ENCODE measurements around the gene SLC4A1AP. TPM values are rescaled to one million over a fixed set of nuclear protein-coding genes. Genes with fewer than 3 reads are reported as not detected.

The SLC4A1AP gene
- polyA plus RNA-seq, 1 donor from 2014 or later = 47.9 TPM

- Histone ChIP-seq H3K9me3 (ENCODE audit: low read length) (no peaks in the 10 kb centered on the region), H3K9ac (ENCODE audit: low read length) (no peak overlapping the region), H3K27ac (ENCODE audit: low read length) (no peak overlapping the region), H2AFZ (ENCODE audit: low read depth, low read length) (no peak overlapping the region), H4K20me1 (ENCODE audit: insufficient read depth) (no peaks in the 10 kb centered on the region), H3K9me2 (ENCODE audit: insufficient read depth, low read length) (no peaks in the 10 kb centered on the region), H3K36me3 (ENCODE audit: insufficient read depth, low read length) (no peaks in the 10 kb centered on the region), H3F3A (ENCODE audit: insufficient read depth, low read length, poor library complexity, severe bottlenecking) (no peaks in the 10 kb centered on the region), H3K79me2 (replicated peaks; ENCODE audit: insufficient read depth, low read length) (no peaks in the 10 kb centered on the region), H3K27me3 (ENCODE audit: insufficient read depth, low read depth, low read length) (no peaks in the 10 kb centered on the region), H3K4me3 (ENCODE audit: low read length) (no peak overlapping the region), H3K4me2 (ENCODE audit: low read length) (no peak overlapping the region)
- TF ChIP-seq RAD21 (conservative IDR thresholded peaks at IDR 0.05) = no peak
- TF ChIP-seq EP300 (conservative IDR thresholded peaks at IDR 0.05; ENCODE audit: poor library complexity, severe bottlenecking) = no peak
- TF ChIP-seq, protein P1, sequence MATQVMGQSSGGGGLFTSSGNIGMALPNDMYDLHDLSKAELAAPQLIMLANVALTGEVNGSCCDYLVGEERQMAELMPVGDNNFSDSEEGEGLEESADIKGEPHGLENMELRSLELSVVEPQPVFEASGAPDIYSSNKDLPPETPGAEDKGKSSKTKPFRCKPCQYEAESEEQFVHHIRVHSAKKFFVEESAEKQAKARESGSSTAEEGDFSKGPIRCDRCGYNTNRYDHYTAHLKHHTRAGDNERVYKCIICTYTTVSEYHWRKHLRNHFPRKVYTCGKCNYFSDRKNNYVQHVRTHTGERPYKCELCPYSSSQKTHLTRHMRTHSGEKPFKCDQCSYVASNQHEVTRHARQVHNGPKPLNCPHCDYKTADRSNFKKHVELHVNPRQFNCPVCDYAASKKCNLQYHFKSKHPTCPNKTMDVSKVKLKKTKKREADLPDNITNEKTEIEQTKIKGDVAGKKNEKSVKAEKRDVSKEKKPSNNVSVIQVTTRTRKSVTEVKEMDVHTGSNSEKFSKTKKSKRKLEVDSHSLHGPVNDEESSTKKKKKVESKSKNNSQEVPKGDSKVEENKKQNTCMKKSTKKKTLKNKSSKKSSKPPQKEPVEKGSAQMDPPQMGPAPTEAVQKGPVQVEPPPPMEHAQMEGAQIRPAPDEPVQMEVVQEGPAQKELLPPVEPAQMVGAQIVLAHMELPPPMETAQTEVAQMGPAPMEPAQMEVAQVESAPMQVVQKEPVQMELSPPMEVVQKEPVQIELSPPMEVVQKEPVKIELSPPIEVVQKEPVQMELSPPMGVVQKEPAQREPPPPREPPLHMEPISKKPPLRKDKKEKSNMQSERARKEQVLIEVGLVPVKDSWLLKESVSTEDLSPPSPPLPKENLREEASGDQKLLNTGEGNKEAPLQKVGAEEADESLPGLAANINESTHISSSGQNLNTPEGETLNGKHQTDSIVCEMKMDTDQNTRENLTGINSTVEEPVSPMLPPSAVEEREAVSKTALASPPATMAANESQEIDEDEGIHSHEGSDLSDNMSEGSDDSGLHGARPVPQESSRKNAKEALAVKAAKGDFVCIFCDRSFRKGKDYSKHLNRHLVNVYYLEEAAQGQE (IDR thresholded peaks at IDR 0.05; ENCODE audit: borderline replicate concordance) = no peak
- no peak for TF ChIP-seq POLR2AphosphoS5 (IDR thresholded peaks at IDR 0.05)
- TF ChIP-seq MXI1 (conservative IDR thresholded peaks at IDR 0.05; ENCODE audit: poor library complexity, severe bottlenecking) = no peak
- no peak for TF ChIP-seq TAF1 (IDR thresholded peaks at IDR 0.05; ENCODE audit: low read depth)
- no peak for TF ChIP-seq EZH2 (IDR thresholded peaks at IDR 0.05; ENCODE audit: borderline replicate concordance, insufficient read depth, low read length, poor library complexity, severe bottlenecking)
- TF ChIP-seq, protein P2, sequence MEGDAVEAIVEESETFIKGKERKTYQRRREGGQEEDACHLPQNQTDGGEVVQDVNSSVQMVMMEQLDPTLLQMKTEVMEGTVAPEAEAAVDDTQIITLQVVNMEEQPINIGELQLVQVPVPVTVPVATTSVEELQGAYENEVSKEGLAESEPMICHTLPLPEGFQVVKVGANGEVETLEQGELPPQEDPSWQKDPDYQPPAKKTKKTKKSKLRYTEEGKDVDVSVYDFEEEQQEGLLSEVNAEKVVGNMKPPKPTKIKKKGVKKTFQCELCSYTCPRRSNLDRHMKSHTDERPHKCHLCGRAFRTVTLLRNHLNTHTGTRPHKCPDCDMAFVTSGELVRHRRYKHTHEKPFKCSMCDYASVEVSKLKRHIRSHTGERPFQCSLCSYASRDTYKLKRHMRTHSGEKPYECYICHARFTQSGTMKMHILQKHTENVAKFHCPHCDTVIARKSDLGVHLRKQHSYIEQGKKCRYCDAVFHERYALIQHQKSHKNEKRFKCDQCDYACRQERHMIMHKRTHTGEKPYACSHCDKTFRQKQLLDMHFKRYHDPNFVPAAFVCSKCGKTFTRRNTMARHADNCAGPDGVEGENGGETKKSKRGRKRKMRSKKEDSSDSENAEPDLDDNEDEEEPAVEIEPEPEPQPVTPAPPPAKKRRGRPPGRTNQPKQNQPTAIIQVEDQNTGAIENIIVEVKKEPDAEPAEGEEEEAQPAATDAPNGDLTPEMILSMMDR (IDR thresholded peaks at IDR 0.05; ENCODE audit: poor library complexity, severe bottlenecking) = no peak
- TF ChIP-seq SMC3 (conservative IDR thresholded peaks at IDR 0.05; ENCODE audit: poor library complexity) = no peak
Measured at GRCh38 chr2:27728081-27728858, 64.6 kb downstream of the SLC4A1AP start.

GRCh38 chr2:27729198-27729597, 65.5 kb downstream of the SLC4A1AP start:
- Histone ChIP-seq H3K9me3 (ENCODE audit: low read length) (no peaks in the 10 kb centered on the region), H3K27ac (ENCODE audit: low read length) (no peak overlapping the region), H3K9ac (ENCODE audit: low read length) (no peak overlapping the region), H3K79me2 (replicated peaks; ENCODE audit: insufficient read depth, low read length) (no peaks in the 10 kb centered on the region), H3F3A (ENCODE audit: insufficient read depth, low read length, poor library complexity, severe bottlenecking) (no peaks in the 10 kb centered on the region), H3K36me3 (ENCODE audit: insufficient read depth, low read length) (no peaks in the 10 kb centered on the region), H3K4me2 (ENCODE audit: low read length) (no peak overlapping the region), H3K9me2 (ENCODE audit: insufficient read depth, low read length) (no peaks in the 10 kb centered on the region), H2AFZ (ENCODE audit: low read depth, low read length) (no peak overlapping the region), H4K20me1 (ENCODE audit: insufficient read depth) (no peaks in the 10 kb centered on the region), H3K4me3 (ENCODE audit: low read length) (no peak overlapping the region), H3K27me3 (ENCODE audit: insufficient read depth, low read depth, low read length) (no peaks in the 10 kb centered on the region)
- TF ChIP-seq, protein P1 (IDR thresholded peaks at IDR 0.05; ENCODE audit: borderline replicate concordance) = no peak
- TF ChIP-seq TAF1 (IDR thresholded peaks at IDR 0.05; ENCODE audit: low read depth) (no peak), SMC3 (conservative IDR thresholded peaks at IDR 0.05; ENCODE audit: poor library complexity) (no peak), MXI1 (conservative IDR thresholded peaks at IDR 0.05; ENCODE audit: poor library complexity, severe bottlenecking) (no peak), EP300 (conservative IDR thresholded peaks at IDR 0.05; ENCODE audit: poor library complexity, severe bottlenecking) (no peak), EZH2 (IDR thresholded peaks at IDR 0.05; ENCODE audit: borderline replicate concordance, insufficient read depth, low read length, poor library complexity, severe bottlenecking) (no peak), POLR2AphosphoS5 (IDR thresholded peaks at IDR 0.05) (no peak), RAD21 (conservative IDR thresholded peaks at IDR 0.05) (no peak)
- TF ChIP-seq, protein P2 (IDR thresholded peaks at IDR 0.05; ENCODE audit: poor library complexity, severe bottlenecking) = no peak

All from neural cell (in vitro differentiated cells).